Activated B cell treated with CpG ODN at 0.5 μM for 24 hours (primary cell): ENCODE results near the gene LSAMP. TPM values are rescaled to one million over a fixed set of nuclear protein-coding genes. Genes with fewer than 3 reads are reported as not detected.

ENCODE experiments used
- ATAC-seq: fragments of 200-7000 bp; cut with Tn5 transposase; one replicate; pipeline ENCODE4 v1.10.0; 2021; ENCODE audit warnings: low read depth, mild to moderate bottlenecking, moderate library complexity
- CTCF ChIA-PET: fragments of 350-600 bp; sonication (Branson Sonifier 250); formaldehyde crosslinking; loops from one replicate; lab custom pipeline; 2021; ENCODE audit warnings: antibody characterized with exemption; lab: Charles Lee
- POLR2A ChIA-PET: fragments of 350-600 bp; sonication (Branson Sonifier 250); formaldehyde crosslinking; loops from one replicate; lab custom pipeline; 2021; ENCODE audit warnings: antibody characterized with exemption; lab: Charles Lee
- DNase-seq: peaks from one replicate; pipeline ENCODE4 v3.0.0; 2022
- H3K27ac Mint-ChIP-seq: one replicate; pipeline ENCODE4 v1.8.0; 2020; ENCODE audit warnings: mixed read lengths
- H3K27me3 Mint-ChIP-seq: one replicate; pipeline ENCODE4 v1.8.0; 2021; ENCODE audit warnings: mixed read lengths
- H3K36me3 Mint-ChIP-seq: one replicate; pipeline ENCODE4 v1.8.0; 2021; ENCODE audit warnings: low read depth, mixed read lengths
- H3K4me1 Mint-ChIP-seq: one replicate; pipeline ENCODE4 v1.8.0; 2021; ENCODE audit warnings: mixed read lengths
- H3K4me3 Mint-ChIP-seq: one replicate; pipeline ENCODE4 v1.8.0; 2020; ENCODE audit warnings: mild to moderate bottlenecking, mixed read lengths
- H3K9me3 Mint-ChIP-seq: one replicate; pipeline ENCODE4 v1.8.0; 2020; ENCODE audit warnings: mixed read lengths
- intact Hi-C: fragments of 100-400 bp; cut with micrococcal nuclease; formaldehyde crosslinking; loops from one replicate; pipeline ENCODE4 v1.15.1; 2024
- total RNA-seq: library from RNA; stranded (reverse); gene quantifications from 2 replicates; pipeline ENCODE4 v1.2.3, GENCODE V29; 2022
- TF ChIP-seq, protein P1 (sequence below): fragments of 200-600 bp; IDR thresholded peaks from one replicate; pipeline ENCODE4 v1.8.0; 2022; ENCODE audit warnings: antibody characterized with exemption, mild to moderate bottlenecking

Gene LSAMP
- total RNA-seq, 1 donor from 2014 or later = 0.16 TPM

DNA sequence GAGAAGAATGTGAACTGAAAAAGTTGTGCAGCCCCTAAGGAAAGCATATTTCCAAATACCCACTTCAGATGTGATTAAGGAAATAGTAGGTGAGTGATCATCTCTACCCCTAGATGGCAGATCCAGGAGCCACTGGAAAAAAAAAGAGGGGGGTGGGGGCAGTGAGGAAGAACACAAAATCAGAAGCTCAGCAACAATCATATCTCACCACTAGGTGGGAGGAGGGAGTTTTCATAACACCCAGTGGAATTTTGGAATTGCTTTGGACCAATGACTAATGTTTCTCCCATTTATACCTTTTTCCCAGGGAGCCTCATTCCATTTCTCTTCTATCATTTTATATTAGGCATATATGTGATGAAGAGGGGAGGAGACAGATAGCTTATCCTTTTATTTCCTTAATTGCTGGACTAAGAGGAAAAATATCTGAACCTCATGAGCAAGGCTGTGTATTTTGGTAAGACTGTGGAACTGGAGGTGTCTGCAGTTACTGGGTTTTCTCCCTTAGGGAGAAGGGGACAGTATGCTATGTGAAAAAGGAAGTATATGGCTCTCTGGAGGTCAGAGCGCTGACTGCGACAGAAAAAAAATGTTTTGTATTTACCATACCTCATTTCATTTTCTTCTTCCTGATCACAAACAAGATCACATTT, 458.6 kb downstream of the LSAMP start:
- Mint-ChIP-seq H3K4me1 (peaks cover 5% of the 10 kb centered on the region), H3K9me3 (no peaks in the 10 kb centered on the region), H3K36me3 (no peaks in the 10 kb centered on the region), H3K4me3 (no peak overlapping the region), H3K27me3 (peaks cover under 1% of the 10 kb centered on the region), H3K27ac (no peak overlapping the region)
- CTCF ChIA-PET = no interaction called here
- no peak for DNase-seq
- no peak for ATAC-seq
- TF ChIP-seq, protein P1, sequence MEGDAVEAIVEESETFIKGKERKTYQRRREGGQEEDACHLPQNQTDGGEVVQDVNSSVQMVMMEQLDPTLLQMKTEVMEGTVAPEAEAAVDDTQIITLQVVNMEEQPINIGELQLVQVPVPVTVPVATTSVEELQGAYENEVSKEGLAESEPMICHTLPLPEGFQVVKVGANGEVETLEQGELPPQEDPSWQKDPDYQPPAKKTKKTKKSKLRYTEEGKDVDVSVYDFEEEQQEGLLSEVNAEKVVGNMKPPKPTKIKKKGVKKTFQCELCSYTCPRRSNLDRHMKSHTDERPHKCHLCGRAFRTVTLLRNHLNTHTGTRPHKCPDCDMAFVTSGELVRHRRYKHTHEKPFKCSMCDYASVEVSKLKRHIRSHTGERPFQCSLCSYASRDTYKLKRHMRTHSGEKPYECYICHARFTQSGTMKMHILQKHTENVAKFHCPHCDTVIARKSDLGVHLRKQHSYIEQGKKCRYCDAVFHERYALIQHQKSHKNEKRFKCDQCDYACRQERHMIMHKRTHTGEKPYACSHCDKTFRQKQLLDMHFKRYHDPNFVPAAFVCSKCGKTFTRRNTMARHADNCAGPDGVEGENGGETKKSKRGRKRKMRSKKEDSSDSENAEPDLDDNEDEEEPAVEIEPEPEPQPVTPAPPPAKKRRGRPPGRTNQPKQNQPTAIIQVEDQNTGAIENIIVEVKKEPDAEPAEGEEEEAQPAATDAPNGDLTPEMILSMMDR = no peak
- POLR2A ChIA-PET = no interaction called here
- intact Hi-C loops = loop anchor here (10.0 kb wide), 1 partner anchor 768 kb away; no protein-coding TSS in a partner anchor

DNA sequence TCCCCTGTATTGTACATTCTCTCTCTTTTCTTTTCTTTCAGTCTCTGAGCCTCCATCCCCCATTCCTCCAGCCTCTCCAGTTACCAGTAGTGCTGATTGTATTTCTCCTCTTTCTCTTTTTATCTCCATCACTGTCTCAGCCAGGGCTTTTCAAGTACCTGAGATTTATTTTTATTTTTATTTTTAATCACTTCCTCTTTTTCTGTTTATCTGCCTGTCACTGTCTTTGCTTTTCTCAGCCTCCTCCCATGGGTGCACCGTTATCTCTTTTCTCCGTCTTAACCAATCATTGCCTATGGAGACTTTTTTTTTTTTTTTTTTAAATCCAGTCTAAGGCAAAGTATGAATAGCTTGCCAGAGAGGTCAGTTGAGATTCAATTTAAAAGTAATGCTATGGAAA, 462.7 kb downstream of the LSAMP start:
- H3K9me3 Mint-ChIP-seq = no peaks in the 10 kb centered on the region
- H3K4me1 Mint-ChIP-seq = peaks cover 5% of the 10 kb centered on the region
- TF ChIP-seq, protein P1 = no peak
- no peaks in the 10 kb centered on the region for H3K36me3 Mint-ChIP-seq
- ATAC-seq (no peak), DNase-seq (no peak)
- no peak overlapping the region for H3K27ac Mint-ChIP-seq
- CTCF ChIA-PET = no interaction called here
- no peak overlapping the region for H3K4me3 Mint-ChIP-seq
- intact Hi-C loops = loop anchor here (10.0 kb wide), 1 partner anchor 772 kb away; no protein-coding TSS in a partner anchor
- H3K27me3 Mint-ChIP-seq = peaks cover 3% of the 10 kb centered on the region
- POLR2A ChIA-PET = no interaction called here

DNA sequence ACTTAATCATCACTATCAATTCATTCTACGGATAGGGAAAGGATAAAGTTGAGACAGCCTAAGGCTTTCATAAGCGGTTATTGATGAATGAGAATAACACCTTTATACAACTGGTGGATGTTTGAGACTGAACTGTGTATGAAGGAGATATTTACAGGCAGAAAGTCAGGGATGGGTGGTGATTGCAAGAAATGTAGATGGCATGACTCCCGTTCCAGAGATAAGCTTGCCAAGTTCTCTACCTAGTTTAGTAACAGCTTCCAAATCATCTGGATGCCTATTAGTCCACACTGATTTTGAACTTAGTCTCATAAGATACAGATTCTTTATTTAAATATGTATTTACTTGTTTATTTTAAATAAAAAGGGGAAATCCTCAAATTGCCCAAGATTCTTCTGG, 463.2 kb downstream of the LSAMP start:
- ATAC-seq (no peak), DNase-seq (no peak)
- H3K27ac Mint-ChIP-seq = no peak overlapping the region
- TF ChIP-seq, protein P1 = no peak
- intact Hi-C loops = loop anchor here (10.0 kb wide), 1 partner anchor 773 kb away; no protein-coding TSS in a partner anchor
- H3K9me3 Mint-ChIP-seq = no peaks in the 10 kb centered on the region
- H3K4me1 Mint-ChIP-seq = peaks cover 5% of the 10 kb centered on the region
- ChIA-PET CTCF (no interaction called here), POLR2A (no interaction called here)
- peaks cover 3% of the 10 kb centered on the region for H3K27me3 Mint-ChIP-seq
- no peak overlapping the region for H3K4me3 Mint-ChIP-seq
- H3K36me3 Mint-ChIP-seq = no peaks in the 10 kb centered on the region

DNA sequence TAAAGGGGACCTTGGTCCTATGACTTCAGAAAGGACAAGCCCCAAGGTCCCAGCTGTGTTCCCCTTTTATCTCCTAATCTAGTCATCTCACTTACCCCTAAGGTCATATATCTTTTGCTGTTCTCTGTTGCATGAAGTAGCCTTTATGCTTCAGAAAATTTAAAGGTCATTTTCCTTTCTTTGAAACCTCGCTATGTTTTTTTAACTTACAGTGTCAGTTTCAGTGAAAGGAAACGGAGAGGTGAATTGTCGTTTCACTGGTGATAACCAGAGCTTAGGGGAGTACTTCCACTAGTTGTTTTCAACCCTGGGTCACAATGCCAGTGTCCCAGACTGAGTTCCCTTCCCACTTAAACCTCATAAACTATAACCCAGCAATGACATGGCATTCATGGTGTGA, 464.6 kb downstream of the LSAMP start:
- no peak for ATAC-seq
- H3K4me1 Mint-ChIP-seq = peaks cover 5% of the 10 kb centered on the region
- H3K4me3 Mint-ChIP-seq = no peak overlapping the region
- H3K9me3 Mint-ChIP-seq = no peaks in the 10 kb centered on the region
- H3K27ac Mint-ChIP-seq = no peak overlapping the region
- peaks cover 3% of the 10 kb centered on the region for H3K27me3 Mint-ChIP-seq
- TF ChIP-seq, protein P1 = no peak
- no peak for DNase-seq
- ChIA-PET CTCF (no interaction called here), POLR2A (no interaction called here)
- intact Hi-C loops = loop anchor here (10.0 kb wide), 1 partner anchor 774 kb away; no protein-coding TSS in a partner anchor
- H3K36me3 Mint-ChIP-seq = no peaks in the 10 kb centered on the region

DNA sequence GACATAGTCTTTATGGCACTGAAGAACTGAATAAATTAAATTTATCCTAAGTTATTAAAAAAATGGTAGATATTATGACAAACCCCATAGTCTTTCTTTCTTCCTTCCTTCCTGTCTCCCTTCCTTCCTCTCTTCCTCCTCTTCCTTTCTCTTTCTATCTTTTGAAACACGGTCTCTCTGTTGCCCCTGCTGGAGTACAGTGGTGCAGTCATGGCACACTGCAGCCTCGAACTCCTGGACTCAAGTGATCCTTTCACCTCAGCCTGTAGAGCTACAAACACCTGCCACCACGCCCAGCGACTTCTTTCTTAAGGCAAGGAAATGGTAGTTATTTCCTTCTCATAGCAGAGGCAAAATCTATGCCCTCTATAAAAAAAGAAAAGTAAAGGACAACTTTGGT, 467.4 kb downstream of the LSAMP start:
- no peak for ATAC-seq
- Mint-ChIP-seq H3K27ac (no peak overlapping the region), H3K9me3 (no peaks in the 10 kb centered on the region), H3K4me1 (peaks cover 4% of the 10 kb centered on the region), H3K4me3 (no peak overlapping the region), H3K27me3 (peaks cover 3% of the 10 kb centered on the region), H3K36me3 (no peaks in the 10 kb centered on the region)
- intact Hi-C loops = no loop called here
- TF ChIP-seq, protein P1 = no peak
- CTCF ChIA-PET = no interaction called here
- no peak for DNase-seq
- POLR2A ChIA-PET = no interaction called here
